Measurements from ENCODE around the gene KLHL22.

The KLHL22 gene

GRCh38 chr22:20526305-20526627 is 30.7 kb upstream of the KLHL22 start:
- H3K9me3 Mint-ChIP-seq, result peaks cover 6% of the 10 kb centered on the region
- H3K27me3 Mint-ChIP-seq (ENCODE audit: low read depth, poor library complexity), result no peaks in the 10 kb centered on the region
- H3K36me3 Mint-ChIP-seq (ENCODE audit: low read depth), result peaks cover 30% of the 10 kb centered on the region
- DNase-seq, result no peak
- H3K4me3 Mint-ChIP-seq, result no peak overlapping the region
- H3K4me1 Mint-ChIP-seq, result peaks cover 50% of the 10 kb centered on the region
- no peak for TF ChIP-seq CTCF (IDR thresholded peaks at IDR 0.05)
- H3K27ac Mint-ChIP-seq, result no peak overlapping the region

- Mint-ChIP-seq H3K4me1 (peaks cover 44% of the 10 kb centered on the region), H3K4me3 (no peak overlapping the region), H3K27me3 (ENCODE audit: low read depth, poor library complexity) (no peaks in the 10 kb centered on the region)
These were observed 29.5 kb upstream of the KLHL22 start for GRCh38 chr22:20525048-20525447.

DNA sequence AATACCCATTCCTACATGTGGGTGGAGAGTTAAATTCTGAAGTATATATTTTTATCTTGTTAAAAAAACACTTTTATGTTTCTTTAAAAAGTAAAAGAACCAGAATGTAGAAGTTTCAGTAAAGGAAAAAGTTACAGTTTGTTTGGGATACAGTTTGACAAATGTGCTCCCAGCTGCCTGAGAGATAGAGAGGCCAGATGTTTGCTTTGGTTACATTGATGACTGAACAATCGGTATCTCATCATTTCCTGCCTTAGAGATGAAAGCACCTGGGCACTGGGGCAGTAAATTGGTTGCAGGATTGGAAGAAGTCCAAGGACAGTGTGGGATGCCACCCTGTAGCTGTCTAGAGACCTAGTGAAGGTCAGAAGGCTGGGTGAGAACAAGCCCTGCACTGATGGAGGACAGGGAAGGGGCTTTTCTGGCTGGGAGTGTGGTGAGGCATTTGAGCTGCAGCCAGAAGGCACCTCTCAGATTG is 28.4 kb upstream of the KLHL22 start:
- H3K4me3 Mint-ChIP-seq, result no peak overlapping the region
- no peaks in the 10 kb centered on the region for H3K27me3 Mint-ChIP-seq (ENCODE audit: low read depth, poor library complexity)
- DNase-seq, result no peak
- H3K27ac Mint-ChIP-seq, result peak overlapping the region; percentile 74
- TF ChIP-seq CTCF (IDR thresholded peaks at IDR 0.05), result no peak
- H3K36me3 Mint-ChIP-seq (ENCODE audit: low read depth), result peaks cover 42% of the 10 kb centered on the region
- peaks cover 50% of the 10 kb centered on the region for H3K4me1 Mint-ChIP-seq
- H3K9me3 Mint-ChIP-seq, result peaks cover 6% of the 10 kb centered on the region

More at GRCh38 chr22:20525048-20525447, 29.5 kb upstream of the KLHL22 start:
- DNase-seq, result no peak
- no peak for TF ChIP-seq CTCF (IDR thresholded peaks at IDR 0.05)
- peaks cover 38% of the 10 kb centered on the region for H3K36me3 Mint-ChIP-seq (ENCODE audit: low read depth)
- peak overlapping the region; percentile 78 for H3K27ac Mint-ChIP-seq
- peaks cover 6% of the 10 kb centered on the region for H3K9me3 Mint-ChIP-seq

- H3K36me3 Mint-ChIP-seq (ENCODE audit: low read depth), result peaks cover 37% of the 10 kb centered on the region
- H3K9me3 Mint-ChIP-seq, result peaks cover 6% of the 10 kb centered on the region
- H3K4me1 Mint-ChIP-seq, result peaks cover 50% of the 10 kb centered on the region
- H3K4me3 Mint-ChIP-seq, result no peak overlapping the region
- DNase-seq, result no peak
- H3K27me3 Mint-ChIP-seq (ENCODE audit: low read depth, poor library complexity), result no peaks in the 10 kb centered on the region
- TF ChIP-seq CTCF (IDR thresholded peaks at IDR 0.05), result no peak
- H3K27ac Mint-ChIP-seq, result peak overlapping the region; percentile 74
These were observed 27.7 kb upstream of the KLHL22 start for GRCh38 chr22:20523086-20523983.

- Mint-ChIP-seq H3K27ac (peak overlapping the region; percentile 26), H3K27me3 (ENCODE audit: low read depth, poor library complexity) (no peaks in the 10 kb centered on the region), H3K4me3 (no peak overlapping the region), H3K36me3 (ENCODE audit: low read depth) (peaks cover 31% of the 10 kb centered on the region), H3K9me3 (no peaks in the 10 kb centered on the region), H3K4me1 (peaks cover 54% of the 10 kb centered on the region)
- TF ChIP-seq CTCF (IDR thresholded peaks at IDR 0.05), result no peak
- DNase-seq, result no peak
These were observed 26.8 kb upstream of the KLHL22 start for GRCh38 chr22:20522134-20523004.
